ENCODE results near the gene GAST. TPM values are rescaled to one million over a fixed set of nuclear protein-coding genes. Genes with fewer than 3 reads are reported as not detected.
"Not testable (repeated sequence)": the region's sequence is repeated elsewhere in the genome, so short reads cannot be mapped to it uniquely, and the experiment has no call there.

Gene GAST
- total and polyA plus RNA-seq, 8 donors, result not detected

DNA sequence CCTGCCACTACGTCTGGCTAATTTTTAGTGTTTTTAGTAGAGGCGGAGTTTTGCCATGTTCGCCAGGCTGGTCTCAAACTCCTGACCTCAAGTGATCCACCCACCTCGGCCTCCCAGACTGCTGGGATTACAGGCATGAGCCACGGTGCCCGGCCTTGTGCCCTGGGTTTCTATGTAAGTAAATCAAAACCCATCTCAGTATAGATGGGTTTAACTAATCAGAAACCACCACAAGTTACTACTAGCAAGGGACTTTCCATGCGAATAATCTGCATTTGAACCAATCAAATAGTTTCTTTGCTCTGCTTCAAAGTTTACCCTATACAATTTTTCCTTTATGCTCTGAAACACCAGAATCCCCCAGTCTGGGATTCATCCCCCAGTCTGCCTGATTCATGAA is 40.0 kb upstream of the GAST start:
- FAIRE-seq (no peak), ATAC-seq (no peak), DNase-seq (no peak)
- intact Hi-C loops (cut with DNase I), result no loop called here
- Histone ChIP-seq H3K36me3 (no peaks in the 10 kb centered on the region), H3K4me3 (no peak overlapping the region), H3K27me3 (no peaks in the 10 kb centered on the region), H3K9me3 (no peaks in the 10 kb centered on the region), H3K27ac (no peak overlapping the region), H3K4me1 (peaks cover 0 to 12% (median 11%) of the 10 kb centered on the region in 3 donors)
- no peak for TF ChIP-seq CTCF (IDR thresholded peaks at IDR 0.05)
- 89 to 91% methylated on average over 7 of the region's 7 CpGs for WGBS, 2 donors

- DNase-seq; H3K9me3 ChIP-seq; H3K27me3 ChIP-seq; FAIRE-seq; H3K4me3 ChIP-seq; H3K36me3 ChIP-seq; intact Hi-C loops (cut with DNase I): not testable (repeated sequence)
- 56 to 59% methylated on average over 7 of the region's 7 CpGs for WGBS, 2 donors
- Histone ChIP-seq H3K4me1 (peaks cover 0 to 11% (median 7%) of the 10 kb centered on the region in 3 donors), H3K27ac (peak overlapping the region in 3 of 4 donors; percentile 2 to 70 (median 70))
- ATAC-seq, result peak in 3 of 4 donors; percentile 4 to 24 (median 19)
Observed at GRCh38 chr17:41675157-41676057, 36.7 kb upstream of the GAST start.

DNA sequence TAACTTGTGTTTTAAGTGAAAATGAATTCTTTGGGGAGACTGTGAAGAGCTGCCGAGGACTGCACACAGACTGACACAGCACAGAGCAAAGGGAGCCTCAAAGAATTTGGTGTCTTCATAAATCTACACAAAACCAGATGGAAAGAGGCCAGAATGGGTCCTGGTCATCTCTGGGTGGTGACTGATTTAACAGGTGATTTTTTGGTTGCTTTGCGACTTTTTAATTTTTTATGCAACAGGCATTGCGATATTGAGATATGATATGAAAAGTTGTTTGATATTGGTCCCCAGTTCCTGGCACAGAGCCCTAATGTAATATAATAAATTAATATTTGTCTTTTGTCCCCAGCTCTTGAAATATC is 36.1 kb upstream of the GAST start:
- WGBS, 2 donors, result 21 to 26% methylated on average over 3 of the region's 3 CpGs
- no peak overlapping the region for H3K4me3 ChIP-seq

DNA sequence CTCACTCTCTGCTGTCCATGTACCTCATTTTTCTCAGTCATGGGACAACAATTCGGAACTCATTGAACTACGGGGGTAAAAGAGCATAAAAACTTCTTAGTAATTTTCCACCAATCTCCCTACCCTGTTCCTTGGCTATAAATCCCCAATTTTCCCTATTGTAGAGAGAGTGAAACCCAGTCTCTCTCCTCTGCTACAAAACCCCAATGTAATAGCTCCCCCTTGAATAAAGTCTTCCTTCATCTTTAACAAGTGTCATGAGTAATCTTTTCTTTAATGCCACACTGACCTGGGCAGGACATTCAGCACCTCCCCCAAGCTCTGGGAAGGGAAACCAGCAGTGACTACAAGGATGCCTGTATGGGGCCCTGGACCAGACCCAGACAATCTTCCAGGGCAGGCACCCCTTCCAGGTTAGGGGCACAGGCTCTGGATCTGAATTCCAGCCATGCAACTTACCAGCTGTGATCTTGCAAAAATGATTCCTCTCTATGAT is 33.7 kb upstream of the GAST start:
- intact Hi-C loops (cut with DNase I), result no loop called here
- ATAC-seq (peak in 3 of 4 donors; percentile 15 to 41 (median 24)), FAIRE-seq (no peak)

More for the DNA sequence above, 36.1 kb upstream of the GAST start:
- Histone ChIP-seq H3K4me1 (peaks cover 0 to 11% (median 7%) of the 10 kb centered on the region in 3 donors), H3K9me3 (no peaks in the 10 kb centered on the region), H3K27ac (peak overlapping the region in 3 of 4 donors; percentile 2 to 70 (median 70)), H3K36me3 (no peaks in the 10 kb centered on the region), H3K27me3 (no peaks in the 10 kb centered on the region)
- intact Hi-C loops (cut with DNase I), result no loop called here
- peak in 3 of 4 donors; percentile 8 to 33 (median 9) for ATAC-seq
- no peak for DNase-seq
- no peak for TF ChIP-seq CTCF (IDR thresholded peaks at IDR 0.05)
- FAIRE-seq, result no peak

More for the DNA sequence above, 33.7 kb upstream of the GAST start:
- Histone ChIP-seq H3K27me3 (no peaks in the 10 kb centered on the region), H3K4me1 (peaks cover 0 to 11% (median 7%) of the 10 kb centered on the region in 3 donors), H3K36me3 (no peaks in the 10 kb centered on the region), H3K4me3 (peak overlapping the region in 1 of 4 donors; percentile 9), H3K27ac (peak overlapping the region in 3 of 4 donors; percentile 47 to 81 (median 73)), H3K9me3 (no peaks in the 10 kb centered on the region)
- no peak for DNase-seq
- no peak for TF ChIP-seq CTCF (IDR thresholded peaks at IDR 0.05)
- WGBS, 2 donors, result 69 to 81% methylated on average over 2 of the region's 2 CpGs

Measured in pancreas (tissue), 10 donors.